ENCODE measurements around the gene CTSZ.

GRCh38 chr20:58971429-58971828 is 35.6 kb downstream of the CTSZ start:
- TF ChIP-seq CTCF (IDR thresholded peaks at IDR 0.05) (no peak), FOXP1 (CRISPR knock-in tag; IDR thresholded peaks at IDR 0.05; ENCODE audit: borderline replicate concordance) (no peak), ZNF423 (CRISPR knock-in tag; IDR thresholded peaks at IDR 0.05) (no peak), CBFB (CRISPR knock-in tag; IDR thresholded peaks at IDR 0.05; ENCODE audit: low read depth) (no peak), TEAD1 (CRISPR knock-in tag; IDR thresholded peaks at IDR 0.05) (no peak), ZNF232 (CRISPR knock-in tag; IDR thresholded peaks at IDR 0.05) (no peak), NR2C2 (CRISPR knock-in tag; IDR thresholded peaks at IDR 0.05) (no peak), ATF3 (CRISPR knock-in tag; conservative IDR thresholded peaks at IDR 0.05) (no peak)
